ENCODE data around the gene CBLB. TPM values are rescaled to one million over a fixed set of nuclear protein-coding genes. Genes with fewer than 3 reads are reported as not detected.

The CBLB gene
- total RNA-seq, 2 donors from 2014 or later: 31.1 to 40.5 TPM

- Histone ChIP-seq H3K9me3 (no peaks in the 10 kb centered on the region), H3K27ac (no peak overlapping the region), H3K4me1 (no peaks in the 10 kb centered on the region), H3K36me3 (replicated peaks in 1 of 2; ENCODE audit: insufficient read depth in 1 of 2, low read depth in 2 of 2) (no peaks in the 10 kb centered on the region), H3K27me3 (no peaks in the 10 kb centered on the region), H3K4me3 (no peak overlapping the region)
- DNase-seq: no peak
- intact Hi-C loops (cut with DNase I): no loop called here
- ATAC-seq: no peak
- TF ChIP-seq POLR2A (IDR thresholded peaks at IDR 0.05) (no peak), CTCF (IDR thresholded peaks at IDR 0.05) (no peak)
- 90 to 91% methylated on average over 2 of the region's 2 CpGs for WGBS, 2 donors
These were observed 248.6 kb downstream of the CBLB start for GRCh38 chr3:105620236-105620635.

GRCh38 chr3:105619651-105620050 is 249.2 kb downstream of the CBLB start:
- Histone ChIP-seq H3K27ac (no peak overlapping the region), H3K27me3 (no peaks in the 10 kb centered on the region), H3K36me3 (replicated peaks in 1 of 2; ENCODE audit: insufficient read depth in 1 of 2, low read depth in 2 of 2) (no peaks in the 10 kb centered on the region), H3K4me3 (no peak overlapping the region), H3K9me3 (no peaks in the 10 kb centered on the region), H3K4me1 (no peaks in the 10 kb centered on the region)
- DNase-seq: no peak
- WGBS, 2 donors: 87 to 100% methylated on average over 2 of the region's 2 CpGs
- intact Hi-C loops (cut with DNase I): no loop called here
- ATAC-seq: no peak
- TF ChIP-seq POLR2A (IDR thresholded peaks at IDR 0.05): no peak
- no peak for TF ChIP-seq CTCF (IDR thresholded peaks at IDR 0.05)

- ATAC-seq (no peak), DNase-seq (no peak)
- Histone ChIP-seq H3K27me3 (no peaks in the 10 kb centered on the region), H3K36me3 (replicated peaks in 1 of 2; ENCODE audit: insufficient read depth in 1 of 2, low read depth in 2 of 2) (no peaks in the 10 kb centered on the region), H3K27ac (no peak overlapping the region), H3K9me3 (no peaks in the 10 kb centered on the region), H3K4me3 (no peak overlapping the region), H3K4me1 (no peaks in the 10 kb centered on the region)
- intact Hi-C loops (cut with DNase I): no loop called here
- WGBS, 2 donors: 88 to 93% methylated on average over 5 of the region's 5 CpGs
- TF ChIP-seq CTCF (IDR thresholded peaks at IDR 0.05) (no peak), POLR2A (IDR thresholded peaks at IDR 0.05) (no peak)
These were observed 250.3 kb downstream of the CBLB start for GRCh38 chr3:105618556-105618955.

- Histone ChIP-seq H3K27me3 (no peaks in the 10 kb centered on the region), H3K9me3 (no peaks in the 10 kb centered on the region), H3K27ac (no peak overlapping the region), H3K4me3 (no peak overlapping the region), H3K36me3 (replicated peaks in 1 of 2; ENCODE audit: insufficient read depth in 1 of 2, low read depth in 2 of 2) (no peaks in the 10 kb centered on the region), H3K4me1 (peaks cover 18% of the 10 kb centered on the region)
- 66 to 67% methylated on average over 5 of the region's 5 CpGs for WGBS, 2 donors
- DNase-seq (no peak), ATAC-seq (no peak)
- intact Hi-C loops (cut with DNase I): no loop called here
- TF ChIP-seq POLR2A (IDR thresholded peaks at IDR 0.05): no peak
These were observed 252.3 kb downstream of the CBLB start for GRCh38 chr3:105616374-105617121.

- H3K27me3 ChIP-seq: no peaks in the 10 kb centered on the region
- no peaks in the 10 kb centered on the region for H3K9me3 ChIP-seq
- H3K4me3 ChIP-seq: no peak overlapping the region
- H3K36me3 ChIP-seq (replicated peaks in 1 of 2; ENCODE audit: insufficient read depth in 1 of 2, low read depth in 2 of 2): no peaks in the 10 kb centered on the region
- H3K4me1 ChIP-seq: peaks cover 24% of the 10 kb centered on the region
- intact Hi-C loops (cut with DNase I): no loop called here
- 77 to 86% methylated on average over 3 of the region's 3 CpGs for WGBS, 2 donors
- TF ChIP-seq POLR2A (IDR thresholded peaks at IDR 0.05) (no peak), CTCF (IDR thresholded peaks at IDR 0.05) (no peak)
- ATAC-seq (no peak), DNase-seq (no peak)
- no peak overlapping the region for H3K27ac ChIP-seq
These were observed 253.0 kb downstream of the CBLB start for GRCh38 chr3:105615814-105616213.
